HG03159 (cell line): ENCODE results near the gene RIPOR3.
A peak's percentile ranks its signal among the peaks of the same experiment; 100 is the strongest.

Experiments used
- ATAC-seq: cut with Tn5 transposase; IDR thresholded peaks from one replicate; pipeline ENCODE4 v1.9.1; 2021; ENCODE audit warnings: mild to moderate bottlenecking, moderate library complexity; ENCODE audit not compliant: unreplicated experiment

Gene RIPOR3

GRCh38 chr20:50690650-50691572 lies at the start of gene RIPOR3:
TSS of gene RIPOR3 (minus strand) at chr20:50691542. CDS start at chr20:50691128, 414 bp downstream.
- ATAC-seq, result no peak

- no peak for ATAC-seq
Observed at GRCh38 chr20:50737352-50737751, 46.0 kb upstream of the RIPOR3 start.

GRCh38 chr20:50735813-50736212 lies 44.5 kb upstream of the RIPOR3 start:
- ATAC-seq, result no peak

GRCh38 chr20:50734730-50735679 lies 43.7 kb upstream of the RIPOR3 start:
- no peak for ATAC-seq

- no peak for ATAC-seq
Observed at GRCh38 chr20:50733644-50734349, 42.5 kb upstream of the RIPOR3 start.

GRCh38 chr20:50731930-50732690 lies 40.8 kb upstream of the RIPOR3 start:
- ATAC-seq, result no peak

- peak; percentile 86 for ATAC-seq
Observed at GRCh38 chr20:50731055-50731929, 40.0 kb upstream of the RIPOR3 start, which contains the start of gene PARD6B. TSS of gene PARD6B (plus strand) at chr20:50731580. CDS start at chr20:50731787, 207 bp downstream.

- ATAC-seq, result peak; percentile 2
Observed at GRCh38 chr20:50730765-50731054, 39.4 kb upstream of the RIPOR3 start.

- no peak for ATAC-seq
Observed at GRCh38 chr20:50729901-50730764, 38.8 kb upstream of the RIPOR3 start.

GRCh38 chr20:50728981-50729874 lies 37.9 kb upstream of the RIPOR3 start:
- no peak for ATAC-seq

- no peak for ATAC-seq
Observed at GRCh38 chr20:50728486-50728980, 37.2 kb upstream of the RIPOR3 start.

- no peak for ATAC-seq
Observed at GRCh38 chr20:50727792-50728485, 36.6 kb upstream of the RIPOR3 start.

- no peak for ATAC-seq
Observed at GRCh38 chr20:50726955-50727791, 35.8 kb upstream of the RIPOR3 start.

GRCh38 chr20:50725724-50726005 lies 34.3 kb upstream of the RIPOR3 start:
- ATAC-seq, result no peak

- no peak for ATAC-seq
Observed at GRCh38 chr20:50724851-50725723, 33.7 kb upstream of the RIPOR3 start.
